T47D (cell line): ENCODE measurements around the gene SRPRB.

Source experiments
- DNase-seq, 2 experiments: peaks; one replicate each; pipeline versions ENCODE4 v3.0.0 to v3.0.0-alpha.2; 2011 to 2012; ENCODE audit warnings: low read depth in 1 of 2, low spot score in 1 of 2
- JUND ChIP-seq: IDR thresholded peaks from 2 replicates; pipeline ENCODE4 v1.6.1; 2012; ENCODE audit warnings: low read depth
- in situ Hi-C: cut with HindIII; loops from 2 replicates; pipeline ENCODE4 v1.10.0; 2016; ENCODE audit warnings: low sequenced_read_pairs, low pct_unique_long_range_greater_than_20kb

Gene SRPRB

GRCh38 chr3:133842158-133842557 lies 36.5 kb downstream of the SRPRB start:
- in situ Hi-C loops, result no loop called here
- no peak for DNase-seq
- no peak for TF ChIP-seq JUND

- in situ Hi-C loops, result no loop called here
- no peak for TF ChIP-seq JUND
- DNase-seq, result no peak
Measured at GRCh38 chr3:133843634-133844033, 38.0 kb downstream of the SRPRB start.

GRCh38 chr3:133845127-133845526 lies 39.5 kb downstream of the SRPRB start:
- TF ChIP-seq JUND, result no peak

GRCh38 chr3:133849346-133849745 lies 43.7 kb downstream of the SRPRB start:
- in situ Hi-C loops, result no loop called here
- no peak for TF ChIP-seq JUND
- no peak for DNase-seq

More at GRCh38 chr3:133845127-133845526, 39.5 kb downstream of the SRPRB start:
- DNase-seq, result no peak
- in situ Hi-C loops, result no loop called here

GRCh38 chr3:133850034-133850433 lies 44.4 kb downstream of the SRPRB start:
- in situ Hi-C loops, result no loop called here
- no peak for TF ChIP-seq JUND
- DNase-seq, result no peak

GRCh38 chr3:133851266-133851906 lies 45.8 kb downstream of the SRPRB start:
- in situ Hi-C loops, result no loop called here
- no peak for DNase-seq
- no peak for TF ChIP-seq JUND

- TF ChIP-seq JUND, result no peak
- in situ Hi-C loops, result no loop called here
- DNase-seq, result no peak
Measured at GRCh38 chr3:133851931-133852330, 46.3 kb downstream of the SRPRB start.

- TF ChIP-seq JUND, result no peak
- no peak for DNase-seq
- in situ Hi-C loops, result no loop called here
Measured at GRCh38 chr3:133853063-133853924, 47.7 kb downstream of the SRPRB start.

- no peak for DNase-seq
- in situ Hi-C loops, result no loop called here
- no peak for TF ChIP-seq JUND
Measured at GRCh38 chr3:133853925-133854227, 48.3 kb downstream of the SRPRB start.

- in situ Hi-C loops, result no loop called here
- TF ChIP-seq JUND, result no peak
- no peak for DNase-seq
Measured at GRCh38 chr3:133854264-133855001, 48.8 kb downstream of the SRPRB start.

- DNase-seq, result no peak
- TF ChIP-seq JUND, result no peak
- in situ Hi-C loops, result no loop called here
Measured at GRCh38 chr3:133855002-133855370, 49.4 kb downstream of the SRPRB start.

- in situ Hi-C loops, result no loop called here
- no peak for DNase-seq
- no peak for TF ChIP-seq JUND
Measured at GRCh38 chr3:133855772-133856171, 50.2 kb downstream of the SRPRB start.

- in situ Hi-C loops, result no loop called here
- DNase-seq, result no peak
- TF ChIP-seq JUND, result no peak
Measured at GRCh38 chr3:133856316-133856715, 50.7 kb downstream of the SRPRB start.
